NCI-H446 treated with DMSO at 0.1 percent for 48 hours (cell line): ENCODE data around the gene ARHGAP29.

Experiments used
- DNase-seq: peaks from one replicate; lab custom pipeline; 2025; lab: John Stamatoyannopoulos, UW

The ARHGAP29 gene

GRCh38 chr1:94234615-94235014 is 2.8 kb downstream of the ARHGAP29 start:
- DNase-seq, result no peak

- no peak for DNase-seq
These were observed 5.6 kb downstream of the ARHGAP29 start for GRCh38 chr1:94231746-94232145.

GRCh38 chr1:94230920-94231319 is 6.5 kb downstream of the ARHGAP29 start:
- DNase-seq, result no peak

GRCh38 chr1:94228640-94229375 is 8.6 kb downstream of the ARHGAP29 start:
- no peak for DNase-seq

- DNase-seq, result no peak
These were observed 9.8 kb downstream of the ARHGAP29 start for GRCh38 chr1:94227624-94228023.

- no peak for DNase-seq
These were observed 11.5 kb downstream of the ARHGAP29 start for GRCh38 chr1:94225845-94226244.

GRCh38 chr1:94218332-94218731 is 19.1 kb downstream of the ARHGAP29 start:
- no peak for DNase-seq

- no peak for DNase-seq
These were observed 21.4 kb downstream of the ARHGAP29 start for GRCh38 chr1:94215955-94216354.

- DNase-seq, result no peak
These were observed 27.4 kb downstream of the ARHGAP29 start for GRCh38 chr1:94209982-94210381.

- DNase-seq, result no peak
These were observed 28.0 kb downstream of the ARHGAP29 start for GRCh38 chr1:94209425-94209824.

- DNase-seq, result no peak
These were observed 29.7 kb downstream of the ARHGAP29 start for GRCh38 chr1:94207695-94208094.

GRCh38 chr1:94205639-94206038 is 31.7 kb downstream of the ARHGAP29 start:
- no peak for DNase-seq

GRCh38 chr1:94202241-94202640 is 35.1 kb downstream of the ARHGAP29 start:
- no peak for DNase-seq

GRCh38 chr1:94199398-94199797 is 38.0 kb downstream of the ARHGAP29 start:
- no peak for DNase-seq

GRCh38 chr1:94194079-94194865 is 43.1 kb downstream of the ARHGAP29 start:
- no peak for DNase-seq

- no peak for DNase-seq
These were observed 44.3 kb downstream of the ARHGAP29 start for GRCh38 chr1:94193128-94193527.

- DNase-seq, result no peak
These were observed 46.2 kb downstream of the ARHGAP29 start for GRCh38 chr1:94191216-94191615.

- DNase-seq, result no peak
These were observed 50.4 kb downstream of the ARHGAP29 start for GRCh38 chr1:94186946-94187345.

GRCh38 chr1:94183197-94183815 is 54.1 kb downstream of the ARHGAP29 start:
- no peak for DNase-seq

- no peak for DNase-seq
These were observed 55.2 kb downstream of the ARHGAP29 start for GRCh38 chr1:94182191-94182590.

- no peak for DNase-seq
These were observed 56.7 kb downstream of the ARHGAP29 start for GRCh38 chr1:94180650-94181049.

GRCh38 chr1:94178901-94179300 is 58.5 kb downstream of the ARHGAP29 start:
- DNase-seq, result no peak

- no peak for DNase-seq
These were observed 68.3 kb downstream of the ARHGAP29 start for GRCh38 chr1:94169126-94169525.
